ENCODE measurements around the gene SH3BGR.

The SH3BGR gene

DNA sequence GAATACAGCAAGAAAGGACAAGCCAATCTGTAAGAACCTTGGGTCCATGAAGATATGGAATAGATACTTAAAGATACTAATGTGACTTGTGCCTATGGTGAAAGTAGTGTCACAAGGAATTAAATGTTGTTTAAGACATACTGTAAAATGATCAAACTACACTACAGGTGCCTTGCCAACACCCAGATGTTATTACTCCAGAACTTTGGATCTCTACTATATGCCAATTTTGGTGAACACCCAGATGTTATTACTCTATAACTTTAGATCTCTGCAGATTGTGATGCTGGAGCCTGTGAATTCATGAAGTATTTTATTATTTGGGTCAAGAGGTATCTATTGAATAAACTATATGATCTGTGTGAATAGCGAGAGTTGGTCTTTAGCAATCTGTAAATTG lies 101.1 kb downstream of the SH3BGR start:
- no peak for DNase-seq (ENCODE audit: low spot score)

DNA sequence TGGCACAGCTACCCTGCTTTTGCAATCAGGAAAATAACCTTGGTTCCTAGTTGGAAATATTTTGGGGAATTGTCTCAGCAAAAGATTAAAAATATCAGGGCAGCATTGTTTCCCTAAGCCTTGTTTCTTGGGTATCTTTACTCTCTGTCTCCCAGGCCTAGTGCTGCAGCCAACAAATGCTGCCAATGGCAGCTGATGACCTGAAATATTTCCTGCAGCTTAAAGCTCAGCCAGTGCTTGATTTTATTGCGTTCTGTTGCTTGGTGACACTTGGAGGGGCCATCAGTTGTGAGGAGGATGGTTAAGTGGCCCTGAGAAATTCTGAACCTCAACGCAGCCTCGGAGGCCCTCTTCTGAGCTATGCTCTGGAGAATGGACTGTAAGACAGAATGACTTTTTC lies 101.6 kb downstream of the SH3BGR start:
- no peak for DNase-seq (ENCODE audit: low spot score)

DNA sequence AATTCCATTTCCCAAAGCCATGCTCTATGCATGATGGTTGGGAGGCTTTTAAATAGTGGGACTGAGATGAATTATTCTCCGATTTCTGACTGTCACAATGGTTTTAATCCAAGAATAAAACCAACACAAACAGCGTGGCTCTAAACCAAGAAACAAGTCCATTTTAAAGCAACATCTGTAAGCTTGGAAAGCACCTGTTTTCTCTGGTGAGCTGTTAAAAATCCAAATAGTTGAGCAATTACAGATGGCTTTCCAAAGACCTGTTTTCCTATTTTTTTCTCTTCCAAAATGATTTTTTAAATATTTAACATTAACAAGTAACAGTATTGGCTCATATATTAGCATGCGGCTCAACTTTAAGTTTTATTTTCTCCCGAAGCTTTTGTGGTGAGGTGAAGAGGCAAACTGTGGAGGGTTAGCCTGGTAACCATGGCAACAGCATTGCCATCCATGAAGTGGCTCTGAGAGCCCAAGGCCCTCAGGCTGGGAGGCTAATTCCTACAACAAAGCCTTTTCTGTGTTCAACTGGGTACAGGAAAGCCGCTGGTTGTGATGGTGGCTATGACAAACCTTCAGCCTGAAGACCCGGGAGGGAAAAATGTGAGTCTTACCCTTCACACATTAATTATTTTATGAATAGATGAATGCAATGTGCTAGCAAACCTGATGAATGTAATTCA lies 104.3 kb downstream of the SH3BGR start:
- no peak for DNase-seq (ENCODE audit: low spot score)

DNA sequence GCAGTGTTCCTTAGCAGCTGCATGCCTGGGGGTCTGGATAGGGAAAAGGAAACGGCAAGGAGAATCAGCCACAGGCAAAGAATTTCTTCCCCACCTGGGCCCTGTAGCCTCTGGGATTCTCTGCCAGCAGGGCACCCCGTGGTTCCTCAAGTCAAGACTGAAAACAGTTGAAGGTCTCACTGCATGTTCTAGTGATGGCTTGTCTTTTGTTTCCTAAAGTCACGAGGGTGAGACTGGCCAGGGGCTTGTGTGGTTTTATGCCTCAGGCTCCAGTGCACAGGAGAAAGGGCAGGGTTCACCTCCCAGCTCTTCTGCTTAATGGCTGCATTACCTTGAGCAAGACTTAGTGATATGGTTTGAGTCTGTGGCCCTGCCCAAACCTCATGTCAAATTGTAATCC lies 107.7 kb downstream of the SH3BGR start:
- no peak for DNase-seq (ENCODE audit: low spot score)

DNA sequence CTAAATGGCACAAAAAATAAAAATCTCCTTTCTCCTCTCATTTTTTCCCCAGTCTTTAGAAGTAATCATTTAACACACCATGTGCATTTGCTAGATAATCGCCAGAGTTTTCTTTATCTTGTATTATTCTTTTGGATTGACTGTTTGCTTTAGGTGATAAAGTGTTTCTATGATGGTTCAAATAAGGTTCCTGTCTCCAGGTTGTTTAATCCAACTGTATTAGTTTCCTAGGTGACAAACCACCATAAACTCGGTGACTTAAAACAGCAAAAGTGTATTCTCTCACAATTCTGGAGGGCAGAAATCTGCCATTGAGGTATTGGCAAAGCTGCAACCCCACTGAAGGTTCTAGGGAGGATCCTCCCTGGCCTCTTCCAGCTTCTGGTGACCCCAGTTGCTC lies 109.4 kb downstream of the SH3BGR start:
- DNase-seq (ENCODE audit: low spot score) = no peak

DNA sequence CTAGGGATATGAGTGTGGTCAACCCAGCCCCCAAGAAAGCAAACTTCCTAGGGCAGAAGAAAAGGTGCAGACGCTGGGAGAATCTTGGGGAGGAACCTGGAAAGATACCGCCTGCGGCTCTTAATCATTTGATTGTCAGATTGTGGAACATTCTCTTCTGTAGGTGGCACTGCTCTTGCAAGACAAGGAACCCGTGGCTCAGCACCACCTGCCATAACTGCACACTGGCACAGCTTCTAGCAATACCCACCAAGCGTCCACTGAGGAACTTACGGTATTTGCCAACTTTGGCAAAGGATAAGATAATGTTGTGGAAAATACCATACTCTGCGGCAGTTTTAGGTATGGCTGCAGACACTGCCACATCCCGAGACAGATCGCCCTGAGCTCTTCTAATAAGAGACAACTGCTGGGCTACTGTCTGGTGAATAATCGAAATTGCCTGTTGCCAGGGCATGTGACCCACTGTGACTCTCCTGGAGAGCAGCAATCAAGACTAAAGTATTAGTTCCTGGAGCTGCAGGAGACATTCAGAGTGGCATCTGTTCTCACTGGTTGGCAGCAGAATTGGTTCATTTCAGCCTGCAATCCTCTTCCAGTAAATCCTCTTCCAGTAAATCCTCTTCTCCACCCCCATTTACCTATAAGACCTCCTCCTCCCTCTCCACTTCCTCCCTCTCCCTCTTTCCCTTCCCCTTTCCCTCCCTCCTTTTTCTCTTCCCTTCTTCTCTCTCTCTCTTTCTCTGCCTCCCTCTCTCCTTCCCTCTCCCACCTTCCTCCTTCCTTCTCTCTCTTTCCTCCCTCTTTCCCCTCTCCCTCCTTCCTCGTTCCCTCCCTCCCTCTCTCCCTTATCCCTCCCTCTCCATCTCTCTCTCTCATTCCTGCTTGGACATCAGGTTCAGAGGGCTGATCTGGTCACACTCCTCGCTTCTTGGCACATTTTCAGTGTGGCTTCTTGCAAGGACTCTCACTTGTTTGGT lies 111.3 kb downstream of the SH3BGR start:
- no peak for DNase-seq (ENCODE audit: low spot score)

DNA sequence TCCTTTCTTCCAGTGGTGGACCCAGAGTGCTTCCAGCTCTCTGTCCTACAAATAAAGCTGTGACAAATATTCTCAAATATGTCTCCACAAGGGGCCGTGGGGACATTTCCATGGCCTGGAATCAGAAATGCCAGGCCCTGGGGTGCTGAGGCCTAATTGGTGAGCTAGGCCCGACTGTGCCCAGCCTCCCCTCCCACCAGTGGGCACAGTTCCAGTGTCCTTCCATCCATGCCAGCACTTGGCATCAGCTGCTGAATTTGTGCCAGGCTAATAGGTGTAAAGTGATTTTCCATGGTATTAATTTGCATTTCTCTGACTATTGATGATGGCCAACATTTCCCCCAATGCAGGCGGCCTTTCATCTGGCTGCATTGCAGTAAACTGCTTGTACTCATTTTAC lies 112.4 kb downstream of the SH3BGR start:
- no peak for DNase-seq (ENCODE audit: low spot score)

Measured in germinal center (tissue), 1 donor.